DOHH2 (cell line): Measurements from ENCODE around the gene TDG.

Experiments
- CTCF ChIP-seq: fragments of 200-600 bp; sonication (generic); IDR thresholded peaks from one replicate; pipeline ENCODE4 v1.5.1; 2014; ENCODE audit warnings: antibody characterized with exemption, mild to moderate bottlenecking, low read depth, low read length; ENCODE audit not compliant: poor library complexity, severe bottlenecking
- EZH2phosphoT487 ChIP-seq: fragments of 200-600 bp; sonication (generic); IDR thresholded peaks from 2 replicates; pipeline ENCODE4 v1.6.1; 2017; ENCODE audit warnings: borderline replicate concordance, mild to moderate bottlenecking, antibody characterized with exemption, low read length, moderate library complexity, mixed read lengths

GRCh38 chr12:104026841-104027599 lies 61.3 kb downstream of the TDG start:
- TF ChIP-seq CTCF (no peak), EZH2phosphoT487 (no peak)
